ENCODE data around the gene FOXP1. TPM values are rescaled to one million over a fixed set of nuclear protein-coding genes. Genes with fewer than 3 reads are reported as not detected.
A peak's percentile ranks its signal among the peaks of the same experiment; 100 is the strongest.

The FOXP1 gene
- total and polyA plus RNA-seq, 2 of the 13 experiments (the other 11 are each of a cell fraction or from before 2014, with no cell fraction given), result 40.4 to 59.0 TPM

GRCh38 chr3:71547249-71548198, 36.0 kb downstream of the FOXP1 start (continued):
- TF ChIP-seq REPIN1 (CRISPR knock-in tag; IDR thresholded peaks at IDR 0.05; ENCODE audit: borderline replicate concordance, low read depth) (peak; percentile 39; the same call in 1 of the 2 replicates), IRF2 (CRISPR knock-in tag; IDR thresholded peaks at IDR 0.05) (peak; percentile 57), ZNF788 (CRISPR knock-in tag; IDR thresholded peaks at IDR 0.05; ENCODE audit: borderline replicate concordance) (no peak), NCOA5 (CRISPR knock-in tag; IDR thresholded peaks at IDR 0.05) (no peak), HNF4A (CRISPR knock-in tag; IDR thresholded peaks at IDR 0.05) (peak; percentile 93), SAP130 (CRISPR knock-in tag; IDR thresholded peaks at IDR 0.05; ENCODE audit: low read depth) (peak; percentile 70), HCFC1 (IDR thresholded peaks at IDR 0.05; ENCODE audit: low read depth, low read length) (no peak), MEIS2 (CRISPR knock-in tag; IDR thresholded peaks at IDR 0.05) (0 out of 2 replicates have a peak, but pooled peaks have one; percentile 29), HOXA7 (CRISPR knock-in tag; IDR thresholded peaks at IDR 0.05) (no peak), ZFP90 (CRISPR knock-in tag; IDR thresholded peaks at IDR 0.05; ENCODE audit: borderline replicate concordance) (peak; percentile 50; the same call in 1 of the 2 replicates), KAT7 (CRISPR knock-in tag; IDR thresholded peaks at IDR 0.05; ENCODE audit: borderline replicate concordance) (no peak), FOXK2 (IDR thresholded peaks at IDR 0.05) (no peak), JUNB (CRISPR knock-in tag; IDR thresholded peaks at IDR 0.05; ENCODE audit: borderline replicate concordance) (no peak), ZGPAT (CRISPR knock-in tag; IDR thresholded peaks at IDR 0.05) (peak; percentile 68; the same call in 1 of the 2 replicates), STAT6 (CRISPR knock-in tag; IDR thresholded peaks at IDR 0.05; ENCODE audit: borderline replicate concordance) (0 out of 2 replicates have a peak, but pooled peaks have one; percentile 15), RARA (CRISPR knock-in tag; IDR thresholded peaks at IDR 0.05) (peak; percentile 71), PHF21A (CRISPR knock-in tag; IDR thresholded peaks at IDR 0.05) (peak; percentile 89), ZSCAN20 (CRISPR knock-in tag; IDR thresholded peaks at IDR 0.05; ENCODE audit: borderline replicate concordance) (peak; percentile 48; the same call in 1 of the 2 replicates), FOXO1 (CRISPR knock-in tag; IDR thresholded peaks at IDR 0.05) (peak; percentile 51; the same call in 1 of the 2 replicates), CCAR2 (optimal IDR thresholded peaks at IDR 0.05; ENCODE audit: low read depth, low read length) (no peak), NR2F2 (IDR thresholded peaks at IDR 0.05; ENCODE audit: borderline replicate concordance, low read depth) (peak; percentile 65; the same call in 1 of the 2 replicates), ZNF761 (CRISPR knock-in tag; conservative IDR thresholded peaks at IDR 0.05) (0 out of 2 replicates have a peak, but pooled peaks have one; percentile 31), ZNF276 (CRISPR knock-in tag; IDR thresholded peaks at IDR 0.05; ENCODE audit: low read depth) (0 out of 2 replicates have a peak, but pooled peaks have one; percentile 36), ZFP62 (CRISPR knock-in tag; IDR thresholded peaks at IDR 0.05) (no peak)
